SK-MEL-5 (cell line): Measurements from ENCODE around the gene WRNIP1. TPM values are rescaled to one million over a fixed set of nuclear protein-coding genes. Genes with fewer than 3 reads are reported as not detected.

Source experiments
- DNase-seq: peaks from one replicate; pipeline ENCODE4 v3.0.0-alpha.2; 2016; ENCODE audit warnings: low read depth, low spot score
- in situ Hi-C: cut with HindIII; loops from 2 replicates; pipeline ENCODE4 v1.10.0; 2016; ENCODE audit warnings: low sequenced_read_pairs, high pct_unique_total_duplicates, low pct_unique_long_range_greater_than_20kb
- total RNA-seq: library from RNA; depleted of rRNA; stranded (reverse); fragments of >200 nt; shearing (Covaris generic); gene quantifications from 2 replicates; pipeline ENCODE4 v1.2.3, GENCODE V29; 2014

Gene WRNIP1
- total RNA-seq, 1 experiment from 2014 or later, result 96.8 TPM

- no peak for DNase-seq
- in situ Hi-C loops, result no loop called here
These were observed 5.9 kb downstream of the WRNIP1 start for GRCh38 chr6:2771079-2771478.

DNA sequence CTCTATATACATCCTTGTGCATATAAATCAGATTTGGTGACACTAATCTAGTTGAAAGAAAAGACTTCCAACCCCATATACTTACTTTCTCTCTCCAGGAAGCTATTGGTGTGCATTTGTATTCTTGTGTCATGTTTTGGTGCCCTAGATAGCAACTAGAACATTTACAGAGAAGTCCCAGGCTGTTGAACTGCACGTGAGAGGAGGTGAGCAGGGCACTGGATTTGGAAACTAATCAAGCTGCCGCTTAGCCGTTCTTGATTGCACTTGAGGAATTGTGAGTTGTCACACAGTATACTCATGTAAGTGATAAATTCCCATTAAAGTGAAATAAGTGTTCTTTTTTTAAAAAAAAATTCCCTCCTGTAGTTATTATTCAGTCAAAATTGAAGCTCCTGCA lies 7.6 kb downstream of the WRNIP1 start:
- no peak for DNase-seq
- in situ Hi-C loops, result no loop called here

DNA sequence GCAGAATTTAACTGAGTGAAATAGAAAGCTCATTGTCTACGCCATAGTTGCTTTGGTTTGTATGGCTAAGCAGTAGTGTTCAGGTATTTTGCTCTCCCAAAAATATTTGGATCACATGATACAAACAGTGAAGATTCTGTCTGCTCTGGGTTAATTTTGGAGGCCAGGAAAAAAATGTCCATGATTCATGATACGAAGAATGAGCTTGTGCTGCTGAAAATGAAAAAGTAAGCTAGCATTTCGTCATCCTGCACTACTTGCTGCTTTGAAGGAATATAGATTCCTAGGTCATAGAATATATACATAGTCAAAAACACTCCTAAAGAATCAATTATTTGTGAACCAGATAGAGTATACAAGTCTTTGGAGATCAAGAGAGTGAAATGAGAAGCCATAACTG lies 8.3 kb downstream of the WRNIP1 start:
- no peak for DNase-seq
- in situ Hi-C loops, result no loop called here

DNA sequence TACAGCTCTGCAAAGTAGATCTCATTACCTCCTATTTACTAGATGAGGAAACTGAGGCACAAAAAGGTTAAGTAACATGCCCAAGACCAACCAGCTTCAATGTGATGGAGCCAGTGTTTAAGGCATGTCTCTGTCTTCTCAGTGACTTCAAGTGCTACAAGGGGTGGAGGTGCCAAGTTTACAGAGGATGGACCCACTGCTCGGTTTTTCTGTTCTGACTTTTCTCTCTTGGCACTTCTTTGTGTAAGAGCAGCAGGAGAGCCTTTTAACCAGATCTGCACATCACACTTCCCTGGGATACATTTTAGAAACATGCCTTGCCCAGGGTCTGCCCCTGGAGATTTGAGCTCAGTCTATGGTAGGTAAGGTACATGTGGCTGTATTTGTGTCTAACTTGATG lies 9.8 kb downstream of the WRNIP1 start:
- in situ Hi-C loops, result no loop called here
- no peak for DNase-seq

- DNase-seq, result peak; percentile 35
- in situ Hi-C loops, result no loop called here
These were observed 12.1 kb downstream of the WRNIP1 start for GRCh38 chr6:2777249-2777648.

DNA sequence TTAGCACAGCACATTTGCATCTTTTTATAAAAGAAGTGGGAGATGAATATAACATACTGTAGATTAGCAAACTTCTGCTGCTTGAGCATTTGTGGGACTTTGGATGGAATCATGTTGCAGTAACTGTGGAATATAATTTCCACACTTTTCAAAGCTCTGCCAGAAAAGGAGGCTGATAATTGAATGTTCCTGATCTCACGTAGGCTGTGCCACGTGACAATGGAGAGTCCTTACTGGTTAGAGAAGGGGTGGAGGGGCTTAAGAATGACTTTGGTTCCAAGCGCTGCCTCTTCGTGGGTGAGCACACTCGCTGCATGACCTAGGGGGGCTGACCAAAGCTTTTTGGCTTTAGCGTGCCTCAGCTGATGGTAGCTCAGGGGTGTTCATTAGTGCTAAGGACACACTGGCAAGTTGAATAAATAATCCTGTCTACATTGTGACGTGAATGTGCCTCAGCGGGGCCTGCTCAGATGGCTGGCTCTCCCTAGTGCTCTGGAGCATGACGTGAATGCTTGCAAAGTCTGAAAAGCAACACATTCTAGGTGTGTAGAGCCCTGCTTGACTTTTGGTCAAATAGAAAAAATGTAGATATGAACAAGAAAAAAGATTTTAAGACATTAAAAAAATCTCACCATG lies 15.0 kb downstream of the WRNIP1 start:
- in situ Hi-C loops, result no loop called here
- DNase-seq, result no peak

GRCh38 chr6:2781685-2782355 lies 16.6 kb downstream of the WRNIP1 start:
- in situ Hi-C loops, result no loop called here
- DNase-seq, result no peak

DNA sequence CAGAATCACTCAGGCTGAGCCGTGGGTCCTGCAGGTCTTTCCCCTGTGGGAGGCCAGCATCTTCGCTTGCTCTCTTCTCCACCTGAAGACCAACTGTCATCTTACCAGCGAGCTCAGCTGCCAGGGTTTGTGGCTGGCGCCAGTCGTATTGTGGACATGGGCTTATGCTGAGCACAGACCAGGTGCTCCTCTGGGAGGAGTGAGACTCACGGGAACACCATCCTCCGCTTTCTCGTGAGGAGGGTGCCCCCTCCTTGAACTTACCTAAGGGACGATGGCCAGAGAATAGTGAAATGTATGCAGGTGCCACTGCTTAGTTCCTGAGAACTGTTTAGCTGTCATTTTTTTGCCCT lies 17.1 kb downstream of the WRNIP1 start:
- in situ Hi-C loops, result no loop called here
- no peak for DNase-seq

DNA sequence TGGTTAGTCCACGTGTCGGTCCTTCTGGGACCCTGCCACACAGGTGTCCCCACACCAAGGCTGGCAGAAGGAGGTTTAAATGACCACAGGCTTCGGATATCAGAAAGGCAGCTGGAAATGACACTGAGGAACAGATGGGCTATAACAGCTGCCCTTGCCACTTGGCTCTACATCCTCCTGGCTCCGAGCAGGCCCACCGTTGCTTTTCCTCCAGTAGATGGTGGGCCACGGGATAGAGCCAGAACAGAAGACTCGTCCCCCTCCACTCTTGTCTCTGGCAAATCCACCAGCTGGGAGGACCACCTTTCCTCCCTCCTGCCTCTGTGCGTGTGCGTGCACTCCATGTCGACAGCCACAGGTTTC lies 17.6 kb downstream of the WRNIP1 start:
- in situ Hi-C loops, result no loop called here
- DNase-seq, result no peak

DNA sequence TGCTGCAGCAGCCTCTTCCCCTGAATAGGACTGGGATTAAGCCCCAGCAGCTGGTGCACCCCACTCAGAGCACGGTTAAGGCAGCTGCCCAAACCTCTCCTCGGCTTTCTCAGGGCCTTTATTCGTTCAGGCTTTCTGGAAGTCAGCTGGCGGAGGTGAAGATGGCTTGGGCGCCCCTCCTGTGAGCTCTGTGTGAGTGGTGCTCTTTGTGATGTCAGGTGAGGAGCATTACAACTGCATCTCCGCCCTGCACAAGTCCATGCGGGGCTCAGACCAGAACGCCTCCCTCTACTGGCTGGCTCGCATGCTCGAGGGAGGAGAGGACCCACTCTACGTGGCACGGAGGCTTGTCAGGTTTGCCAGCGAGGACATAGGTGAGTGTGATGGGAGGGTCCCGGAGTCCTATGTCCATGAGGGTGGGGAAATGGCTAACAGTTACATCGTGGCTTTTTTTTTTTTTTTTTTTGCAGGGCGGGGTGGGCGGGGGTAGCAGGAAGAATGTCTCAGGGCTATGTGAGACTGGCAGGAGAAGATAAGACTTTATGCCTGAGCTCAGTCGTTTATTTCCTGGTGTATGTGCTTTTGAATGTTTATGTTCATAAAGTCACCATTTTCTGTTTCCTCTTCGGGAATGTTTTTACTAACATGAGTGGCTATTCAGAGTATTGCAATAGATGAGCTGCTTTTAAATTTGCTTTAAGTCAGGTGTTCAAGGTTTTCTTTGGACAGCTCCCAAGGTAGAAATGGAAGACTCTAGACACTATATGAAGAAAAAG lies 18.2 kb downstream of the WRNIP1 start:
- in situ Hi-C loops, result no loop called here
- no peak for DNase-seq

DNA sequence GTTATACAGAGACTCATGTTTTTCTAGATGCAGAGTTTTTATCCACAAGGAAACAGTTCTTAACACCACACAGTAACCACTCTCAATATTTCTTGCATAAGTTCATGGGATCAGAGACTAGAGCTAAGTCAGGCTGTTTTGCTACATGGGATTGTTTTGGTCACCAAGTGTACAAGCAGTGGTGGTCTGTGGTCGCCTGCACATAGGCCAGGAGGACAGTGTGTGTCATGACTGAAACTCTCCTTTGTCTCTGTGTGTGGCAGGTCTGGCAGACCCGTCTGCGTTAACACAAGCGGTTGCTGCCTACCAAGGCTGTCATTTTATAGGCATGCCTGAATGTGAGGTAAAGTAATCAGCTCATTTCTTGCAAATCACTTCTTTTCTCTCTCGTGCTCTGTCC lies 18.9 kb downstream of the WRNIP1 start:
- in situ Hi-C loops, result no loop called here
- no peak for DNase-seq

DNA sequence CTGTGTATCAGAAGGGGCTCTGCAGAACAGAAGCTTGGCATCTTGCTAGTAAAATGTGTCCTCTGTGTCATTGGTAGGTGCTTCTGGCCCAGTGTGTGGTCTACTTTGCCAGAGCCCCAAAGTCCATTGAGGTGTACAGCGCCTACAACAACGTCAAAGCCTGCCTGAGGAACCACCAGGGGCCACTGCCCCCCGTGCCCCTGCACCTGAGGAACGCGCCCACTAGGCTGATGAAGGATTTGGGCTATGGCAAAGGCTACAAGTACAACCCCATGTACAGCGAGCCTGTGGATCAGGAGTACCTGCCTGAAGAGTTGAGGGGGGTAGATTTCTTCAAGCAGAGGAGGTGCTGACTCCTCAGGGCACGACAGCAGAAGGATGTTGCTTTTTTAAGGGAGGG lies 19.7 kb downstream of the WRNIP1 start:
- in situ Hi-C loops, result no loop called here
- DNase-seq, result no peak

- no peak for DNase-seq
- in situ Hi-C loops, result no loop called here
These were observed 21.1 kb downstream of the WRNIP1 start for GRCh38 chr6:2786269-2786668.

GRCh38 chr6:2790588-2791449 lies 25.6 kb downstream of the WRNIP1 start:
- in situ Hi-C loops, result no loop called here
- peak; percentile 92 for DNase-seq

- in situ Hi-C loops, result no loop called here
- DNase-seq, result no peak
These were observed 26.3 kb downstream of the WRNIP1 start for GRCh38 chr6:2791450-2791974.

GRCh38 chr6:2792330-2793110 lies 27.3 kb downstream of the WRNIP1 start:
- in situ Hi-C loops, result no loop called here
- DNase-seq, result no peak

DNA sequence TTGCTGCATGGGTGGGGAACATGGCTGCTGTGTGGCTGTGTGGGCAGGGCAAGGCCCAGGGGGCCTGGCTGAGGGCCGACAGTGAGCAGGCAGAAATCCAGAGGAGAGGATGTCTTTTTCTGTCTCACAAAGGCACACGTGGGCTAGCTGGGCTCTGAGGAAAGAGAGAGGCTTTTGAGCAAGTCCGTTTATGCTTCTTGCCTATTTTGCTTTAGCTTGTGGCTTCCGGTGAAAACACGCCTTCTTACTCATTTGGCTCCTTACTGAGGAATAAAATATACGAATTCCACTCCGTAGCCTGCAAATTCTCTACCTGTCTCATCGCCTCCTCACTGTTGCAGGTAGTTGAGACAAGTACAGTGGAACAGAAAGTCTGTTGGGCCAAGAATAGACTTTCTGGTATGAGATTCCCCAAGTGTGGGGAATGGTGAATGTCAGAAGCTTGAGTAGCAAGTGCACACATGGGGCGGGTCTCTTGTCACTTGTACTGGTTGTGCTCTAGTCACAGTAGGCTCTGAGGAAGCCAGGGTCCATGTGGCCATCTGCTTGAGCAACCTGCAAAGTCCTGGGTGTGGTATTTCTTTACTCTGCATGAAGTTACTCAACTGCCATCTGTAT lies 28.4 kb downstream of the WRNIP1 start:
- no peak for DNase-seq
- in situ Hi-C loops, result no loop called here
